HL-60/S4 treated with phorbol 12-myristate 13-acetate at 8.2 ng/mL for 4 days and 3 days (cell line): Measurements from ENCODE around the gene FAR1.

Experiments used
- in situ Hi-C: fragments of 300-500 bp; cut with MboI; formaldehyde crosslinking; loops from 2 replicates; pipeline ENCODE4 v1.15.0; 2022; ENCODE audit warnings: low sequenced_read_pairs

The FAR1 gene

GRCh38 chr11:13669544-13670488 is 1.3 kb downstream of the FAR1 start:
- in situ Hi-C loops = no loop called here

- in situ Hi-C loops = no loop called here
These were observed 4.2 kb downstream of the FAR1 start for GRCh38 chr11:13672576-13673210.

- in situ Hi-C loops = no loop called here
These were observed 6.5 kb downstream of the FAR1 start for GRCh38 chr11:13674799-13675509.

DNA sequence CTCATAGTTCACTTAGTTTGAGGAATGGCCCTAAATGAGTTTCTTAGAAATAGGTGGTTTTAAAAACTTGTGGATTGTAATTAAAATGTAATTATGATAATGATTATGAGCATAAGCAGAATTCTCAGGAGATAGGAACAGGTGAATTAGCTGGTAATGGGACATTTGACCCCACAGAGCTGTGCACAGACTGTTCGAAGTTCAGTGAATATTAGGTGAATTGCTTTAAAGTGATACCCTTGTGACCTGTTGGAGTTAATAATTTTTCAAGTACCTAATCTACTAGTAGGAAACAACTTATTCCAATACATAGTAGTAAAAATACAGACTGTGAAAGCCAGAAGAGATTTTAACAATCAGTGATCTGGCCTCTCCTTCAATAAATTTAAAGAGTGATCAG is 8.1 kb downstream of the FAR1 start:
- in situ Hi-C loops = no loop called here

DNA sequence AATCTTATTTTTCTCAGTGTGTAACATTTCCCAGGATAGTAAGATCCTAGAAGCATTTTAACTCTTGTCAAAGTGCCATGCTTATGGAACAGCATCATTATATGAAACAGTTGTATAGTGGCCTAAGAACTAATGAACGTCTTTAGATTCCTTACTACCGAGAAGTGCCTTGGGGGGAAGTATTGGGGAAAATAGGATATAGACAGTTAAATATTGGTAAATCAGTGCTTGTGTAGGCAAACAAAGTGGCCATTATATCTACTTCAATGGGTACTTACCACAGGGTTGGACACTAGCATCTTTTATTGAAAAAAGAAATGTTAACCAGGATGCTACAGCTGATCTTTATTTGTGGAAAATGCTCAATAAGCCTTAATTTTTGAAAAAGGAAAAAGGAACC is 11.3 kb downstream of the FAR1 start:
- in situ Hi-C loops = no loop called here

- in situ Hi-C loops = no loop called here
These were observed 12.2 kb downstream of the FAR1 start for GRCh38 chr11:13680501-13681264.

GRCh38 chr11:13681446-13681845 is 13.0 kb downstream of the FAR1 start:
- in situ Hi-C loops = no loop called here

DNA sequence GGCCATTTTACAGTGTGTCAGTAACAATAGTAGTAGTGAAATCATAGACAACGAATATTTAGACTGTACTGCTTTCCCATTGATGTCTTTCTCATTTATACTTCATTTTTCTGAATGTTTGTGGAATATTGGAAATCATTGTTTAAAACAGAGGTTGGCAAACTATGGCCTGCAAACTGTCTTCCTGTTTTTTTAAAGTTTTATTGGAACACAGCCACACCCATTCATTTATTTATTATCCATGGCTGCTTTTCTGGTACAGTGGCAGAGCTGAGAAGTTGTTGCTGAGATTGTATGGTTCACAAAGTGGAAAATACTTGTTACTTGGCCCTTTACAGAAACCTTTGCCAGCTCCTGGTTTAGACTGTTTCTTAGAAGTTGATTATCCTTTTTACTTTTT is 13.7 kb downstream of the FAR1 start:
- in situ Hi-C loops = no loop called here

- in situ Hi-C loops = no loop called here
These were observed 17.1 kb downstream of the FAR1 start for GRCh38 chr11:13685461-13686108.

- in situ Hi-C loops = no loop called here
These were observed 18.3 kb downstream of the FAR1 start for GRCh38 chr11:13686776-13687175.

DNA sequence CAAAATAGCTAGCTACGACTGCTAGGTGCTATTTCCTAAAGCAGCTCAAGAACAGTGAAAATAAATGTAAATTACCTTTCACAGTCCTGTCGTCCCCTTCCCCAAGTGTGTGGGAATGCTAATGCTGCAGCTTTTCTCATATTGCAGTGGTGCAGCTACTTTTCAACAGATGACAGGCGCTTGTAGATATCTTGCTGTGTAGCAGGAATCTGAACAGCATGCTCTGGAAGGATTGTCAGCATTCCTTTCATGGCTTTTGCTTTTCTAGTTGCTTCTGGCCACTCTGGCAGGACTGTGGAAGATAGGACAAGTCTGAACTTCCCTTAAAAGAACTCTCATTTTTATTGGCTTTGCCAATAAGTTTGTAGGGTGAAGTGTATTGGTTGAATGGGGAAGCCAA is 18.8 kb downstream of the FAR1 start:
- in situ Hi-C loops = no loop called here

- in situ Hi-C loops = no loop called here
These were observed 22.9 kb downstream of the FAR1 start for GRCh38 chr11:13691286-13691899.

DNA sequence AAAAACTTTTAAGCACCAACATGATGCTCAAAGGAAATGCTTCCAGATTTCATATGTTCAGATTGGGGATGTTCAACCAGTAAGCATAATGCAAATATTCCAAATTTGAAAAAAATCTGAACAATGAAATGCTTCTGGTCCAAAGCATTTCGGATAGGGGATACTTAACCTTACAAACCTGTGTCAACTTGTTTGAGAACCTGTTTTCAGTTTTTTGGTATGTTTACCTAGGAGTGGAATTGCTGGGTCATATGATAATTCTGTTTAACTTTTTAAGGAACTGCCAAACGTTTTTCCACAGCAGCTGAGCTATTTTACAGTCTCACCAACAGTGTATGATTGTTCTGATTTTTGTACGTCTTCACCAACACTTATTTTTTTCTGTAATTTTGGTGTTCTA is 23.7 kb downstream of the FAR1 start:
- in situ Hi-C loops = no loop called here

DNA sequence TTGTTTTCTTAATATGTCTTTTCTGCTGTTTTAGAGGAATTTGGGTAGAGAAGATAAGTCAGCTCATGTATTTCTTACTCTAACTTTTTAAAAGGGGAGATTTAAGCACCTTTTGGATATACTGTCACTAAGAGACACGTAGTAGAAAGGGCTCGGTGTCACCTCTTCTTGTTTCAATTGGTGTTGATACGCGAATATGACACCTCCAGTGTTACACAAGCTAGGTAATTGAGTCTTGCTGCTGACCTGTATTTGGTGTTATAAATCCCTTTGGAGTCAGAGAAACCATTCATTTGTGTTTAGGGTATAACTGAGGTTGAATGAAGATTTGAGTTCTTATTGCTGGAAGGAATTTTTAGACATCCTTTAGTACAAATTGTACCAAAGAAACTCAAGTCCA is 25.6 kb downstream of the FAR1 start:
- in situ Hi-C loops = no loop called here

DNA sequence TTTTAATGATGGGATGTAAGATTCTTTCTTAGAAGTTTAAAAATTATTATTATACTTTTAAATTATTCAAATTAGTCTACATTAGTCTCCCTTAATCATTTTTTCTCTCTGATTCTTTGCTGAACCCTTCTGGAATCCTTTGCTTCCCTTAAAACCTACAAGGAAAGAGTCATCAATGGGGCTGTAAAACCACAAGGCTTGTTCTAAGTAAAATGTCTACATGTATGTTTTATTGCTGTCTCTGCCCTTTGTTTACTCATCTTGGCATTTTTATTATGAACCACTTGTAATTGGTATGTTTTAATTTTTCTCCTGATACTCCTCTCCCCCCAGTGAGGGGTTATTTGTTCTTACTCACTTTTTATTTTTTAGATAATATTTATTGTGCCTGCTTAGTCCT is 27.4 kb downstream of the FAR1 start:
- in situ Hi-C loops = no loop called here

- in situ Hi-C loops = no loop called here
These were observed 29.2 kb downstream of the FAR1 start for GRCh38 chr11:13697710-13698109.

DNA sequence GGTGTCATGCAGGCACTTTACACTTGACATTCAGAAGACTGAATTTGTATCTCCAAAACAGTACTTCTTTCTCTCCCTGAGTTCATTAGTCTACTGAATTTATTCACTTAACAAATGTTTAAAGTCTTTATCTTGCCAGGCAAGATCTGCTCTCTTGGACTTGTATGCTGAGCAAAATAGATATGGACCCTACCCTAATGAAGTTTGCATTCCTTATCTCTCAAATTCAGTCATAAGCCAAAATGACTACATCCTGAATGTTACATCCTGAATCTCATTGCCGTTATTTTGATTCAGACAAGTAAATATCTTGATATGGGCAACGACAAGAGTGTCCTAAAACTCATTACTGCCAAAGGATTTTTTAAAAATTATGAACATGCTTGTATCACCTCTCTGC is 29.7 kb downstream of the FAR1 start:
- in situ Hi-C loops = no loop called here

- in situ Hi-C loops = no loop called here
These were observed 30.6 kb downstream of the FAR1 start for GRCh38 chr11:13699041-13699440.

DNA sequence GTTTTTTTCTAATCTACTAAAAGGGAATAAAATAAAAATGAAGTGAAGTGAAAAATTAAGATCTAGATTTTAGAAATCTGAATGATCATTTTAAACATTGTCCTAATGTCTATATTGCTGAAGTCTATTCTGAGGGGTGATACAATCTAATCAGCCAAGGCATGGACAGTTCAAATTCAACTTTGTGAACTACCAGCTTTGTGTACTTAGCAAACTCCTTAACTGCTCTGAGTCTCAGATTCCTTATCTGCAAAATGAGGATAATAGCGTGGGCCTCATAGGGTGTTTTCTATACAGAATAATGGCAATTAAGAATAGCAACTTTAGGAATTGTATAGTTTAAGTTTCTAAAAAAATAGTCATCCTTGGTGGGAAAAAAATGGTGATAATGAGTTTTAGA is 31.4 kb downstream of the FAR1 start:
- in situ Hi-C loops = no loop called here

GRCh38 chr11:13701506-13701905 is 33.0 kb downstream of the FAR1 start:
- in situ Hi-C loops = no loop called here
